ENCODE measurements around the gene NUDCD3.

The NUDCD3 gene

DNA sequence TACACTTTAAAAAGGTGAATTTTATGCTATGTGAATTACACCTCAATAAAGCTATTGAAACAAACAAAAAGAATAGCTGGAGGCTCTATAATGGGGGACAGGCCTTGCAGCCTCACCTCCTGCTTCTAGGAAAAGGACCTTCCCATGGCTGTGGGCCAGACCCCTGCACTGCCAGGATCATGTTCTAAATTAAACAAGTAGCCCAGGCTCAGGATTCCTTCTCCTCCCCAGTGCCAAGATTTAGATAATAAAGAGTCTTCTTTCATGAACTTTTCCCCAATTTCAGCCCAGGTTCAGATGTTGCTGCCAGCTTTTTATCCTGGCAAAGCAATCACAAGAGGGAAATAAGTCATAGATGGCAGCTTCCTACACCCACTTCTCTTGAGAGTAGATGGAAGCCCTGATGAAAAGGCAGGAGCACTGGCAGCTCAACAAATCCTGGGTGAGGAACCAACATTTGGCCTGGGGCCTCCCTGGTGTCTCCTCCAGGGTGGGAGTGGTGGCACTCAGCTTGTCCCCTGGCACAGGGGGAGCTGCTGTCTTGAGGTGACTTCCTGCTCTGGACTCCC is 142.8 kb downstream of the NUDCD3 start:
- no peak for DNase-seq

DNA sequence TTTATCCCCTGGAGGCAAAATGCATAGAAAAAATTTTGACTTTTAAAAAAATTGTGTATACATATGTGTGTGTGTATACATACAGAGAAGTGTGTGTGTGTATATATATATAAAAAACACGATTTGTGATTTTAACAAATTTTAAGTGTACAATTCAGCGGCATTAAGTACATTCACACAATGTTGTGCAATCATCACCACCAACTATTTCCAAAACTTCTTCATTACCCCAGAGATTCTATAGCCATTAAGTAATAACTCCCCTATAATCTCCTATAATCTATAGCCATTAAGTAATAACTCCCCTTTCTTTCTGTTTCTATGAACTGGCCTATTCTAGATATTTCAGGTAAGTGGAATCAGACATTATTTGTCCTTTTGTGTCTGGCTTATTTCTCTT is 144.4 kb downstream of the NUDCD3 start:
- no peak for DNase-seq

- no peak for DNase-seq
Observed at GRCh38 chr7:44341401-44341800, 149.1 kb downstream of the NUDCD3 start.

DNA sequence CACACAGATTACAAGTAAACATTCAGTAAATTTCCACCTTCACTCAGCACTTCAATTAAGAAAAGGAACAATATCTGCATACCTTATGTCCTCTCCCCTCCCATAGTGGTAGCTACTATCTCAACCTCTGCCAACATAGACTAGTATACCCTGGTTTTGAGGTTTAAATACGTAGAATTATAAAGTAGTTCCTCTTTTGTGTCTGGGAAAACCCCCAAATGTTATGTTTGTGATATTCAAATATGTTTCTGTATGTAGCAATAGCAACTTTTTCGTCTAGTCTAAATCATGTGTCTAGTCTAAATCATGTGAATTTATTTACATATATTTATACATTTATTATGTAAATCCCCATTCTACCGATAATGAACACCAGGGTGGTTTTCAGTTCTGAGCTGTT is 151.9 kb downstream of the NUDCD3 start:
- no peak for DNase-seq

GRCh38 chr7:44336491-44336890 is 154.0 kb downstream of the NUDCD3 start:
- no peak for DNase-seq

GRCh38 chr7:44335184-44335583 is 155.3 kb downstream of the NUDCD3 start:
- DNase-seq, result no peak

DNA sequence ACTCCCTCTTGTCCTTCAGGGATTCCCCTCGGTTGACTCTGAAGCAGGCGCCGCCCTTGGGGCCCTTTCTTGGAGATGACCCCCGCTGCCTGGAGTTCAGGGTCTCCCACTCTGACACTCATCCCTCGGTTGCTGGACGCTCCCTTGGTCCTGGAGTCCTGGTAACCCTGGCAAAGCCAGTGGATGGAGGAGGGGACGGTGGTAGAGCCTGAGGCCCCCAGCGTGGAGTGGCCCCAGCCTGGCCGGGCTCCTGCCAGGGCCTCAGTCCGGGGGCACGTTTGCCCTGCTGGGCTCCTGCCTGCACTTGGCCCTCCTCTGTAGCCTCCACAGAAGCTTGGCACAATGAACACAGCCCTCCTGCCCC is 155.7 kb downstream of the NUDCD3 start:
- no peak for DNase-seq

DNA sequence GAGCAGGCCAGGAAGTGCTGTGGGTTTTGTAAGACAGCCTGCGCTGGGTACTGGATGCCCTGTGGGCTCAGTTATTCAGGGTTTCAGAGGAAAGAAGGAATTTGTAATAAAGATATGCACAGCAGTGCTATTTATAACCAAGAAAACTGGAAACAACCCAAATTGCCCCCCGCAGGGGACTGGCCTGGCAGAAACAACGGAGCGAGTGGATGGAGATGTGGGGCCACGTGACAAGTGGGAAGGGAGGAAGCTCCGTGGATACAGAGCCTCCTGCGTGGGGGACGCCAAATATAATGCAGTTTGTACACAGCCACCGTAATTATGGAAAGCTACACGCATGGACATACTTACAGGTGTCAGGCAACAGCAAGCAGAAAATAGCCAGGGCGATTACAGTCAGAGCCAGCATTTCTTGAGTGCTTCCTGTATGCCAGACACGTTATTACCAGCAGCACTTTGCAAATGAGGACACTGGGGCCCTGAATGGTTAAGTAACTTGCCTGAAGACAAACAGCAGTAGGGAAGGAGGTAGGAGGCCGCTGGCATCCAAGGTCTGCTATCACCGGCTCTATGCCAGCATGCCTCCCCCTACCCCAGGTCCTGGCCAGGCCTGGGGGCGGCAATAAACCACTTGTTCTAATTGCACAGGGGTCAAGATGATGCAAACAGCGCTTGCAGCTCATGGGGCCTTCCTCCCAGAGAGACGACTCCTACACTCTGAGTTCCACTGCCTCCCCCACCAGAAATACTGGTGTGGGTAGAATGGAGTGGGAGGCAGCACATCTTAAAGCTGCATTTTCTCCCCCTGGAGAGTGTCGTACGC is 156.3 kb downstream of the NUDCD3 start:
- no peak for DNase-seq

DNA sequence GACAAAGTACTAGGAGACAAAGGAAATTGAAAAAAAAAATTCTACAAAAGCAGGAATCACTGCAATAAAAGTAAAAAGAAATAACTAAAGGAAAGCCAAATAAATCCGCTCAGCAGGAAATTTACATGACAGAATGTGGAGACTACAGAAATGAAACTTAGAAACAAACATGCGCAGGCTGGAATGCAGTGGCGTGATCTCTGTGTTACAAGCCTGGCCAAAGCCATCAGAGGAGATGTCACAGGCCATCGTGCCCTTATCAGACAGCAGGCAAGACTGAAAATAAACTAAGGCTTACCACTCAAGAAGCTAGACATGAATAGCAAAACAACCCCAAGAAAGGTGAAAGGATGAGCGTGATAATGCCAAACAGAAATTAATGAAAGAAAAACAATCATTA is 158.8 kb downstream of the NUDCD3 start:
- DNase-seq, result no peak

GRCh38 chr7:44330331-44330730 is 160.1 kb downstream of the NUDCD3 start:
- DNase-seq, result no peak

DNA sequence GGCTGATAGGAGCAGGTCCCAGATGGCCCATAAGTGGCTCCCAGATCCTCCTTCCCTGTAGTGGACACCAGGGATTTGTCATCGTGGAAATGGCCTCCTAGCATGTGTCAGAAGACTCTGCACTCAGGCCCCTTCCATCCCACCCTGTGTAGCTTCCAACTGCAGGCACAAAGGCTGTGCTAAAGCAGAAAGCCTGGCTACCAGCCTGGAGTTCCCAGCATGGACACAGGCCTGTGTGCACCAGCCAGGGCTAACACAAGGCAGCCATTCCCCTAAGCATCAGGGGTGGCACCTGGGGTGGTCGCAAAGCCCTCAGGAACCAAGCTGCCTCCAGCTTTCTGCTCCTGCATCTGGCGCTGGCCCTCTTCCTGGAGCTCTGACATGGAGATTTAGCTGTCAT is 160.6 kb downstream of the NUDCD3 start:
- DNase-seq, result no peak

All from KG1 (cell line).